Osteoblast (primary cell): ENCODE data around the gene OR2AG2. TPM values are rescaled to one million over a fixed set of nuclear protein-coding genes. Genes with fewer than 3 reads are reported as not detected.

Experiments used
- DNase-seq: peaks from one replicate; pipeline ENCODE4 v3.0.0; 2011; ENCODE audit warnings: low spot score, mixed read lengths; ENCODE audit not compliant: insufficient read length; ENCODE audit errors: missing footprints
- H2AFZ ChIP-seq: 2 replicates; pipeline ENCODE4 v1.6.0; 2011; ENCODE audit warnings: mild to moderate bottlenecking, low read length
- H3K27ac ChIP-seq: 2 replicates; pipeline ENCODE4 v1.5.1; 2011; ENCODE audit warnings: mild to moderate bottlenecking, low read depth, low read length, moderate library complexity
- H3K27me3 ChIP-seq: 2 replicates; pipeline ENCODE4 v1.6.0; 2012; ENCODE audit warnings: mild to moderate bottlenecking, control low read depth, inconsistent platforms, low read length, moderate library complexity; ENCODE audit not compliant: insufficient read depth
- H3K36me3 ChIP-seq: 2 replicates; pipeline ENCODE4 v1.5.1; 2011; ENCODE audit warnings: mild to moderate bottlenecking, low read length, control low read depth, moderate library complexity; ENCODE audit not compliant: insufficient read depth
- H3K4me1 ChIP-seq: 2 replicates; pipeline ENCODE4 v1.5.1; 2011; ENCODE audit warnings: mild to moderate bottlenecking, low read length, control low read depth, moderate library complexity; ENCODE audit not compliant: insufficient read depth
- H3K4me2 ChIP-seq: 2 replicates; pipeline ENCODE4 v1.6.0; 2011; ENCODE audit warnings: mild to moderate bottlenecking, low read length; ENCODE audit not compliant: insufficient read depth
- H3K4me3 ChIP-seq: fragments of 200-600 bp; sonication (generic); 3 replicates; pipeline ENCODE4 v1.5.1; 2012; ENCODE audit warnings: mild to moderate bottlenecking, low read length, inconsistent platforms; ENCODE audit not compliant: insufficient read depth
- H3K79me2 ChIP-seq: 2 replicates; pipeline ENCODE4 v1.6.0; 2012; ENCODE audit warnings: mild to moderate bottlenecking, low read length, control low read depth, inconsistent platforms; ENCODE audit not compliant: insufficient read depth
- H3K9me3 ChIP-seq: 2 replicates; pipeline ENCODE4 v1.5.1; 2011; ENCODE audit warnings: low read depth, low read length, control low read depth
- H4K20me1 ChIP-seq: 2 replicates; pipeline ENCODE4 v1.6.0; 2012; ENCODE audit warnings: mild to moderate bottlenecking, low read length, control low read depth; ENCODE audit not compliant: insufficient read depth
- total RNA-seq: library from RNA; depleted of rRNA; stranded (reverse); fragments of >200 nt; gene quantifications from 2 replicates; pipeline ENCODE4 v1.2.3, GENCODE V29; 2012
- TF ChIP-seq, protein P1 (sequence below): IDR thresholded peaks from 2 replicates; pipeline ENCODE4 v1.5.1; 2011; ENCODE audit warnings: mild to moderate bottlenecking, low read depth, low read length, moderate library complexity; ENCODE audit errors: extremely low read depth

OR2AG2 gene
- total RNA-seq, 1 donor = 0.36 TPM

DNA sequence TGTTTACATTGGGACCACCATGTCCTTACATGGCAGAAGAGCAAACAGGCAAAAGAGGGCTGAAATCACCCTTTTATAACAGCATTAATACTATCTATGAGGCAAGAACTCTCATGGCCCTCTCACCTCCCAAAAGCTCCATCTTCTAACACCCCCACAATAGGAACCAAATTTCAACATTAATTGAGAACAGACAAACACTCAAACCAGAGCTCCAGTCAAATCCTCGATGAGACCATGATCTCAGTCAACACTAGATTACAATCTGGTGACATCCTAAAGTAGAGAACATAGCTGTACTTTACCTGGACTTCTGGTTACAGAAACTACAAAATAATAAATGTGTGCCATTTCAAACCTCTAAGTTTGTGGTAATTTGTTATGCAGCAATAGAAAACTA is 25.1 kb downstream of the OR2AG2 start:
- Histone ChIP-seq H3K79me2 (no peaks in the 10 kb centered on the region), H3K4me2 (peak overlapping the region; percentile 41), H3K27ac (no peak overlapping the region), H3K9me3 (no peaks in the 10 kb centered on the region), H4K20me1 (no peaks in the 10 kb centered on the region), H2AFZ (peak overlapping the region; percentile 40), H3K36me3 (no peaks in the 10 kb centered on the region), H3K4me1 (no peaks in the 10 kb centered on the region), H3K27me3 (peaks cover 4% of the 10 kb centered on the region), H3K4me3 (no peak overlapping the region)
- TF ChIP-seq, protein P1, sequence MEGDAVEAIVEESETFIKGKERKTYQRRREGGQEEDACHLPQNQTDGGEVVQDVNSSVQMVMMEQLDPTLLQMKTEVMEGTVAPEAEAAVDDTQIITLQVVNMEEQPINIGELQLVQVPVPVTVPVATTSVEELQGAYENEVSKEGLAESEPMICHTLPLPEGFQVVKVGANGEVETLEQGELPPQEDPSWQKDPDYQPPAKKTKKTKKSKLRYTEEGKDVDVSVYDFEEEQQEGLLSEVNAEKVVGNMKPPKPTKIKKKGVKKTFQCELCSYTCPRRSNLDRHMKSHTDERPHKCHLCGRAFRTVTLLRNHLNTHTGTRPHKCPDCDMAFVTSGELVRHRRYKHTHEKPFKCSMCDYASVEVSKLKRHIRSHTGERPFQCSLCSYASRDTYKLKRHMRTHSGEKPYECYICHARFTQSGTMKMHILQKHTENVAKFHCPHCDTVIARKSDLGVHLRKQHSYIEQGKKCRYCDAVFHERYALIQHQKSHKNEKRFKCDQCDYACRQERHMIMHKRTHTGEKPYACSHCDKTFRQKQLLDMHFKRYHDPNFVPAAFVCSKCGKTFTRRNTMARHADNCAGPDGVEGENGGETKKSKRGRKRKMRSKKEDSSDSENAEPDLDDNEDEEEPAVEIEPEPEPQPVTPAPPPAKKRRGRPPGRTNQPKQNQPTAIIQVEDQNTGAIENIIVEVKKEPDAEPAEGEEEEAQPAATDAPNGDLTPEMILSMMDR = no peak
- no peak for DNase-seq

DNA sequence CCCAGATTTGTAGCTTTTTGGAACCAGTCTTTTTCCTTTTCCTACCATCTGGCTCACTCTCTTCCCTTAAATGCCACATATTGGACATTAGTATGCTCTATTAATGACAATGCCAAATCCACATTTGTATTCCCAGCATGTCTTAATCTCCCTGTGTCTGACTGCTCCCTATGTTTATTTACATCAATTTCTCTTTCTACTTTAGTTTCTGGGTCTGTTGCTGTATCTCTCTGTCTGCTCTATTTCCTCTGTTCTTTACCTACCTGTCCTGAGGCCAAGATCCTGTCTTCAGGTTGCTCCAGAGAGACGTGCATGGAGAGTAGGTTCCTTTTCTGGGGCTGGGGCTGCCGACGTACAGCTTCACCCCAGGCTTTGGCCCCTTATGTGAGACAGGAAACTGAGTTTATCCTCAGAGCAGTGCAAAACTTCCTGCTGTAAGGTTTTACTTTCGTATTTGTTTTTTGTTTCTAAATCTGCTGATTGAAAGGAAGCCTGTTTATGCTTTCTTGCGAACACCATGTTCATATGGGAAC is 25.6 kb downstream of the OR2AG2 start:
- TF ChIP-seq, protein P1 = no peak
- DNase-seq = no peak
- Histone ChIP-seq H3K4me1 (no peaks in the 10 kb centered on the region), H3K27me3 (peaks cover 4% of the 10 kb centered on the region), H3K27ac (no peak overlapping the region), H4K20me1 (no peaks in the 10 kb centered on the region), H3K4me3 (no peak overlapping the region), H3K9me3 (no peaks in the 10 kb centered on the region), H3K36me3 (no peaks in the 10 kb centered on the region), H2AFZ (peak overlapping the region; percentile 40), H3K79me2 (no peaks in the 10 kb centered on the region), H3K4me2 (peak overlapping the region; percentile 41)

DNA sequence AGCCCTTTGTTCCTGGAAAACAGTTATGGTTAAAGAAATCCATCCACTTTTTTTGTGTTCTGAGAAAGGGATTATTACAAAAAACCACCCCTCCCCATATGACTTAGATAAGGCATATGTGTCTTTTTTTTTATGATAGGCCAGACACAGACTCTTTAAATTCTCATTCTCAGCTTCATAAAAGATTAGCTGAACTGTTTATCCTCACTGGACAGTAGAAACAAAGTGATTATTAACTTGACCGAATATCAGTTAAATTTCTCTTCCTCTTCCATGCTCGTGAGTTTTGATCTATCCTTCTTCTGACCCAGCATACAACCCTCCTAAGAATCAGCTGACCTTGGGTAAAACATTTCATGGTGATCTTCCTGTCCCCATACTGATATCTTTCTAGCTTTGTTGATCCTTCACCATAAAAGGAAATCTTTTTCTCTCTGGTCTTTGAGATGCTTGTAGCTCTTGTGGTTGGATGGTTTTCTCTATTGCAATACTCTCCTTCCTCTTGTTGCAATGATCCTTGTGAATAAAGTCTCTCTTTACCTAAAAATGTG is 26.2 kb downstream of the OR2AG2 start:
- TF ChIP-seq, protein P1 = no peak
- Histone ChIP-seq H3K36me3 (no peaks in the 10 kb centered on the region), H3K4me3 (no peak overlapping the region), H3K27ac (no peak overlapping the region), H3K4me1 (no peaks in the 10 kb centered on the region), H2AFZ (no peak overlapping the region), H3K4me2 (no peak overlapping the region), H3K9me3 (no peaks in the 10 kb centered on the region), H3K27me3 (peaks cover 4% of the 10 kb centered on the region), H3K79me2 (no peaks in the 10 kb centered on the region), H4K20me1 (no peaks in the 10 kb centered on the region)
- DNase-seq = no peak

DNA sequence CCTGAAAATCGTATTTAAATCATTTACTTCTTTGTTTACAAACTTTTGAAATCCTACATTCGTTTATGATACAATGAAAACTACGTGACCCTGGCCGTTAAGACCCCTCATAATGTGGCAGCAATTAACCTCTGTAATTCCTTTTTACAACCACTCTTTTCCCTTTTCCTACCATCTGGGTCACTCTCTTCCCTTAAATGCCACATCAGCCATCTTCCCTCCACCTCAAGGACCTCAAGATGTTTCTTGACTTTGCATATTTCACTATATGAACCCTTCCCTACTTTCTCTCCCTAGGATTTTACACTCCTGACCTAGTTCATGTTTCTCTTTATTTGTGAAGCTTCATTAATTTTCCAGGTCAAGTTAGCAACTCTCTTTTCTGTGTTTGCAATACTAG is 26.8 kb downstream of the OR2AG2 start:
- Histone ChIP-seq H3K27ac (no peak overlapping the region), H3K36me3 (no peaks in the 10 kb centered on the region), H3K79me2 (no peaks in the 10 kb centered on the region), H3K4me3 (no peak overlapping the region), H2AFZ (no peak overlapping the region), H3K4me1 (no peaks in the 10 kb centered on the region), H3K27me3 (peaks cover 4% of the 10 kb centered on the region), H3K9me3 (no peaks in the 10 kb centered on the region), H3K4me2 (no peak overlapping the region), H4K20me1 (no peaks in the 10 kb centered on the region)
- TF ChIP-seq, protein P1 = no peak
- DNase-seq = no peak
